Activated CD4-positive, alpha-beta T cell treated with anti-CD3 and anti-CD28 coated beads, Interleukin-2, amount 50 U/mL, for 1 hour (primary cell): Measurements from ENCODE around the gene CPNE2.
A peak's percentile ranks its signal among the peaks of the same experiment; 100 is the strongest.
"Not testable (repeated sequence)": the region's sequence is repeated elsewhere in the genome, so short reads cannot be mapped to it uniquely, and the experiment has no call there.

ENCODE experiments used
- DNase-seq: peaks from one replicate; pipeline ENCODE4 v3.0.0-alpha.2; 2020

The CPNE2 gene

DNA sequence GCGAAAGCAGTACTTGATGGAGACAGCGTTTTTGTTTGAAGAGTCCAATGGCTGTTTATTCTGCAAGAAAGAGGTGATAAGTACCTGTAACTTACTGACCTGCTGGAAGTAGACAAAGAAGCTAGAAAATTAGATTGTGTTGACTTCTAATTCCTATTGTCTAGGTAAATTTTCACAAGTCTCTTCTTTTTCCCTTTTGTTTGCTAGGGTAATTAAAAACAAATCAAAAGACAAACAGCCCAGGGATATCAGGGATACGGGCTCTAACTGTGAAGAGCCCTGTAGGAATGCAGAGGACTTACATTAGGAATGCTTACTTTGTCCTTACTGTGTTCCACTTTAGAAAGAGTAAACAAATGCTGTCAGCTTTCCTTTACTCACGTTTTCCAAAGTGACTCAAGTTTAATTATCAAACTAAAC, 86.4 kb downstream of the CPNE2 start:
- DNase-seq: no peak

DNA sequence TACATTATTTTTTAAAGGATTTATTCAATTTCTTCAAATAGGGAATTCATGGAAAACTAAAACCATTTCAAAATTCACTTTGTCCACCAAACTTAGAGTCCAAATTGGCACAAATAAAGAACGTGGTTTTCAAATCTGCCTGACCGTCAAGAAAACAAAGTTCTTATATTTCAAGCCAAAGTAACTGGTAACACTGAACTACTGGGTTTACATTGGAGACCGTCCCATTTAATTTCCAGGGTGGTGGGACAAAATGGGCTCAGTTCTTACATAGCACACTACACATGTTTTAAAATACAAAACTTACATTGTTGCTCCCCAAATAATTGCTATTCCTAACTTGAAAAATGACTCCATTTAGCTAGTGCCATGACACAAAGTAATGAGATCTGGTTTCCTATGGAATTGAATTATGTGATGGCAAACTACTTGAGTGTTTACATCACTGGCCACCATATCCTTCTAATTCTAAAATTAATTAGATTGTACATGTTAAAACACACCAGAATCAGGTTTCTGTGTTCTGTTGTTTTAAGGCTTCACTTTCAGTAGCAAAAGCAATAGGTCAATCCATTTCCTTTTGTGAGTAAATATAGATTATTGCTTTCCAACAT, 86.9 kb downstream of the CPNE2 start:
- DNase-seq: no peak

DNA sequence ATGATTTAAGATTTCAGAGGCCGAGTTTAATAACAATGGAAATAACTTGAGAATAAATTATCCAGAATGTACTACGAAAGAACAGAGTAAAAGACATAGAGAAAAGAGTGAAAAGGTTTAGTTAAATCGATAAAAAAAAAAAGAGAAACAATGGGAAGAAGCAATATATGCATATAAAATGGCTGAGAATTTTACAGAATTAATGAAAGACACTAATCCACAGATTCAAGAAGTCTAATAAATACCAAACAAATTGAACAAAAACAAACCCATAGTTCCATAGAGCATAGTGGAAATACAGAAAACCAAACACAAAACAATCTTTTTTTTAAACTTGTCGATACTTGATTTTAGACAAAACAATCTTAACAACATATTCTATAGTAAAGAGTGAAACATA, 91.7 kb downstream of the CPNE2 start:
- DNase-seq: no peak

DNA sequence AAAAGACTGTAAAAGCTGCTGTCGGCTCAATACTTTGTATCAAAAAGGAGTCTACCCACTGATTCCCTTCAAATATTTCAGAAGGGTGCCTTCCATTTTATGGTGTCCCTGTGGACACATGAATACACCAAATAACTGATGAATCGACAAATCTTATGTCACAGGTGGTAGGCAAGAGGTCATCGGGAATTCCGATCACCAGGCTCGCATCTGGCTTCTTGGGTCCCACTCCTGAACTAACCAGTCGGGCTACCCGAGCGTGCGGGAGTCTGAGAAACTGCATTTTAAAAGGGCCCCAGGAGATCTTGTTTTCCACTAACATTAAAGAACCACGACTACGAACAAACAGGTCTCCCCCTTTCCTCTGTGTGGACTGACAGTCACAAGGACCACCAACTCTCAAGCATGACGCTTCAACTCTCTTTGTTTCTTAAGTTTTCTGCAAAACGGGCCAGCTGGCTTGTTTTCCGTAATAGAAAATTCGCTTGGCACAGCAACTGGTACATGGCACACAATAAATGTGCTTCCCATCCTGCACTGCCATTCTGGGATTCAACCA, 92.6 kb downstream of the CPNE2 start:
- peak; percentile 2 for DNase-seq

DNA sequence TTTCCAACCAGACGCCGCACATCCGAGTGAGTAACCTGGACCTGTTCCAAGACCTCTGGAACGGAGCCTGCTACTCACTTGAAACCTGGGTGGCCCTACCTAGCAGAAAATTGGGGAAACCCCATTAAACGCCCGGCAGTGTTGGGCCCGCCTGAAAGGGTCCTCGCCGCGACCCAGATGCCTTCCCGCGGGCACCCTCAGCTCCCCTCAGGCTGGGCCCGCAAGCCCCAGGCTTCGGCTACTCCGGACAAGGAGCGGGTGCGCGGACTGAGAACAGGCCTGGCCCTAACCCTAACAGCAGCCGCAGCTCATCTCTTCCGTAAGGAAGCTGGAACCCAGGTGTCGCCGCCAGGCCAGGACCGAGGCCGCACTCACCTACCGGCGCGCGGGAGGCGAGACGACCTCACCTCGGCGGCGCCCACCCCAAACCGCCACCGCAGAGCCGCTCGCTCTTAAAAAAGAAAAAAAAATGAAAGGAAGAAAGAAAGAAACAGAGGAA, 93.1 kb downstream of the CPNE2 start:
- no peak for DNase-seq

DNA sequence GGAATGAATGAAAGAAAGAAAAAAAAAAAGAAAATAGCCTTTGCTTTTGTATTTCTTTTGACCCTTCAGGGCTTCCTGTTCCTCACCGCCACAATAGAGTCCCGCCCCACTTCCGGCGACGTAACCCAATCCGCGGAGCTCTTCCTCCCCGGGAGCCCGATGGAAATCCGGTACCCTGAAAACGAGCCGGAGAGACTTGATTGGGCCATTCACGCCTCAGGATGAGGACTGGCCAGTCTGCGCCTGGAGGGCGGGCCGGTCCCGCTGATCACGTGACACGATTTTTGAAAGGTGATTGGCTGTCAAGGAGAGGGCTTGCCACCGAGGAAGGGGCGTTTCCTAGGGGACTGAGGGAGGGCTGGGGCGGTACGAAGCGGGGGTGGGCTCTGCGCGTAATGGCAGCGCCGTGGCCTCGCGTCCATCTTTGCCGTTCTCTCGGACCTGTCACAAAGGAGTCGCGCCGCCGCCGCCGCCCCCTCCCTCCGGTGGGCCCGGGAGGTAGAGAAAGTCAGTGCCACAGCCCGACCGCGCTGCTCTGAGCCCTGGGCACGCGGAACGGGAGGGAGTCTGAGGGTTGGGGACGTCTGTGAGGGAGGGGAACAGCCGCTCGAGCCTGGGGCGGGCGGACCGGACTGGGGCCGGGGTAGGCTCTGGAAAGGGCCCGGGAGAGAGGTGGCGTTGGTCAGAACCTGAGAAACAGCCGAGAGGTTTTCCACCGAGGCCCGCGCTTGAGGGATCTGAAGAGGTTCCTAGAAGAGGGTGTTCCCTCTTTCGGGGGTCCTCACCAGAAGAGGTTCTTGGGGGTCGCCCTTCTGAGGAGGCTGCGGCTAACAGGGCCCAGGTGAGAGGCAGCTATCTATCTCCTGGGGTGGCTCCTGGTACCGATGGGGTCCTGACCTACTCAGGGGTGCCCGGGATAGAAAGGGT, 93.8 kb downstream of the CPNE2 start, which contains the start of the genes PSME3IP1 and RSPRY1:
PSME3IP1 (minus strand) TSS at position 95 of the 927 bp plus-strand sequence. CDS start 12,185 bp downstream, outside the sequence.
RSPRY1 (plus strand) TSS at position 385 of the 927 bp plus-strand sequence. CDS start 18,330 bp downstream, outside the sequence.
- DNase-seq: peak; percentile 96

DNA sequence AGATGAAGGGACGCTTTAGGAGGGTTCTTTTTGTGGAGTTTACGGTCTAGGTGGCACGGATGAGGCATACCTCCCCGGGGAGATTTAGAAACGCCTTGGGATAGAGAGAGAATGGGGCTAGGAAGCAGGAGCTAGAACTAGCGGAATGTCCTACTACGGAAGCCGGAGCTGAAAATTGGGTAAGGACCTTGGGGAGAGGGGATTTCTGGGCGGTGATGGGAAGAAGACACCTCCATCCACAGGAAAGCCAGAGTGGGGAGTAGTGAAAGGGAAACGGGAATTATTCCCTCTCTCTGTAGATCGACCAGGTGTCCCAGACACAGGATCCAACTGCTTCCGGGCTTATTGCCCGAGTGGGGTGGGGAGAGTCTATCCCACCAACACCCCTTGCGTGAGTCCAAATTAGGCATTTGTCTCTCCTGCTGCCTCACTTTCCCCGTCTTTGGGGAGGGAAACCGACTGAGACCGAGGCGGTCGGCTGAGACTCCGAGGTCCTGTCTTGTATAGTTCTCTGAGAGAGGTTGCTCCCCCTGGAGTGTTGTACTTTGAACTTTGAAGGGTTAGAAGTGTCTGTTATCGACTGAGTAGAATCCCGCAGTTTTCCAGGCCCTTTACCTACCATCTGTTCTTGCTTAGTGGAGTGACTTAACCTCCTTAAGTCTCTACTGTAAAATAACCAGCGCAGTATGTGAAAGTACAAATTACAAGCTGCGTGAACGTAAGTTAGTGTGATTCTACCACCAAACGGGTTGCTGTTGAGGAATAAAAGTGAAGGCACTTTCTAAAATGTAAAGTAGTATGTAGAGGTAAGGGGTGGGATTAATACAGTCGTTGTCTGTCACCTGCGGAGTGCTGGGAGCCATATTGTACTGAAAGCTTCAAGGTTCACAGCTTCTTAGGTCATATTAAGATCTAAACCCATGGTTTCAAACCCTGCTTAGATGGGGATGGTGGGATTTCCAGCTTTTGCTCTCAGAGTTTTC, 94.8 kb downstream of the CPNE2 start:
- DNase-seq: peak; percentile 8

DNA sequence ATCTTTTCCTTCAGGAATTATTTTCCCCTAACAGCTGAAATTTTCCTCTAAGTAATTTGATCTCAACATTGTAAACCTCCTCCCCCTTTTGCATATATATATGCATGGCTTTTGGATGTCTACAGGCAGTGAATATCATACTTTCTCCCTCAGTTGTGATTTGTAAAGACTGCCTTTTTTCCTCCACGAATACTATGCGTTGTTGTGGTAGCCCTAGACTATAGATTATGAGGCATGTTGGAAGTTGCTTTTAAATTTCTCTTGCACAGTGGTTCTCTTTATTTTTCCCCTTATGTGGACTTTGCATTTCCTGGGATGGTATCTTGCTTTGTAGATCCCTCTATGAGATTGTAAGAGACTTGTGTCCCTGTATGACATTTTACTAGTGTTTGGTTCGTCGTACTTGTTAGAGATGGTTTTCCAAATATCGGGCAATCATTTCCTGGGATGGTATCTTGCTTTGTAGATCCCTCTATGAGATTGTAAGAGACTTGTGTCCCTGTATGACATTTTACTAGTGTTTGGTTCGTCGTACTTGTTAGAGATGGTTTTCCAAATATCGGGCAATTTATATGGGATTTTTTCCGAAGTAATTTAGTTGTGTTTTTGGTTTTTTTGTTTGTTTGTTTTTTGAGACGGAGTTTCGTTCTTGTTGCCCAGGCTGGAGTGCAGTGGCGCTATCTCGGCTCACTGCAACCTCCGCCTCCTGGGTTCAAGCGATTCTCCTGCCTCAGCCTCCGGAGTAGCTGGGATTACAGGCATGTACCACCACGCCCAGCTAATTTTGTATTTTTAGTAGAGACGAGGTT, 95.7 kb downstream of the CPNE2 start:
- DNase-seq: not testable (repeated sequence)

DNA sequence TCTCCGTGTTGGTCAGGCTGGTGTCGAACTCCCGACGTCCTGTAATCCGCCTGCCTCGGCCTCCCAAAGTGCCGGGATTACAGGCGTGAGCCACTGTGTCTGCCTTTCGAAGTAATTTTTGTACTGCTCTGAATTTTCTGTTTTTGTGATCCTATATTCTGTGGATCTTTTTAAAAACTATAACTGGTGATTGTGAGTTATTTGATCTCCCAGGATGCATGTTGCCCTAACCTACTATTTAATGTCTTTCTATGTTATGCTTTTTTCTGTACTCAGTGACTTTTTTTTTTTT, 96.3 kb downstream of the CPNE2 start:
- DNase-seq: no peak

DNA sequence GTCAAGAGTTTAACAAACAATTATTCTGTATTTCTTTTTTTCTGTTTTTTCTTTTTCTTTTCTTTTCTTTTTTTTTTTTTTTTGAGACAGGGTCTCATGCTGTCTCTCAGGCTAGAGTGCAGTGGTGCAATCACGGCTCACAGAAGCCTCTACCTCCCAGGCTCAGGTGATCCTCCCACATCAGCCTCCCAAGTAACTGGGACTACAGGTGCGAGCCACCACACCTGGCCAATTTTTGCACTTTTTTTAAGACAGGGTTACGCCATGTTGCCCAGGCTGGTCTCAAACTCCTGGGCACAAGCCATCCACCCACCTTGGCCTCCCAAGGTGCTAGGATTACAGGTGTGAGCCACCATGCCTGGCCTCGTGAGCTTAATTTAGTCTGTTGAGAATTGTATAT, 97.1 kb downstream of the CPNE2 start:
- not testable (repeated sequence) for DNase-seq

DNA sequence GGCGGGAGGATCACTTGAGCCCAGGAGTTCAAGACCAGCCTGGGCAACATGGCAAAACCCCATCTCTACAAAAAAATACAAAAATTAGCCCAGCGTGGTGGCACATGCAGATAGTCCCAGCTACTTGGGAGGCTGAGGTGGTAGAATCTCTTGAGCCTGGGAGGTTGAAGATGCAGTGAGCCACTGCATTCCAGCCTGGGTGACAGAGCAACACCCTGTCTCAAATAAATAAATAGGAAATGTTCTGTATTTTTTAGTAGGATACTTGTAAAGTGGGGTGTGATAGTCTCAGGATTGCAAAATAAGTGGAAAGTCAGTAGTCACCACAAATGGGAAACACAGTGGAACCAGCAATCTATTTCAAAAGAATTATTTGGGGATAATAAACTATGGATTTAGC, 97.8 kb downstream of the CPNE2 start:
- no peak for DNase-seq

DNA sequence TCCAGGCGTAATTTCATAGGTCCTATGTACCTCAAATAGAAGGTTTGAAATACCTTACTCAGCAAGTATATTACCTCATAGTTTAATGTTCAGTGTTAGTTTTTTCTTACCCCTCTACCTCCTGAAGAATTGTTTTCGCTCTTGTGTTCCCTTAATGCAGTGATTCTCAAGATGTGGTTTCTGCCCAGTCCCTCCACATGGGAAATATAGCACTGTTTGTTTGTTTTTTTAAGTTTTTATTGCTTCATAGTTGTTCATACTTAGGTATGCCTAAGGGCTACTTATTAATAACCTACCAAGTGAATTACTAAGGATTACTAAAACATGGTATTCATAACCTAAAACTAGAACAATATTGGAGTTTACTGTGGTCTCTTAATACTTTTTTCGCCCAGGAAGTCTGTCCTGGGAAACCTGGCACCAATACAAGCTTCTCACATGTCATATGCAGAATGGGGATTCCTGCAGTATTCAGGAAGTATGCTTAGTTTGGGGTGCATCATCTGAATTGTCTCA, 98.7 kb downstream of the CPNE2 start:
- DNase-seq: no peak

DNA sequence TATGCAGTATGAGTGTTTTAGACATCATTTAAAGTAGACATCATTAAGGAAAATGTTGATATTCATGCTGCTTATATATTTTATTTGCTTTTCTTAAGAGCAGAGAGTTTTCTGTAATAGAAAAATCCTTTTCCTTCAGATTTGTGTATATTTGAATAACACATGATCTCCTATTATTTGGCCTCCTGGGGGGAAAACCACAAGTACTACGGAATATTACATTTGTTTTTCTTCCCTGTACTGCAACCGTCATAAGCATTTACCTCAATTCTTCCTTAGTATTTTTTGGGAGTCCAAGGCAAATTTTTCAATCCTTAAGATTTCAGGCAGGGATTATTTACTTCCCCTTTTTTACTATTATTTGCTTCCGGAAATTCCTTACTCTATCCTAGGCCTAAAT, 99.8 kb downstream of the CPNE2 start:
- no peak for DNase-seq

DNA sequence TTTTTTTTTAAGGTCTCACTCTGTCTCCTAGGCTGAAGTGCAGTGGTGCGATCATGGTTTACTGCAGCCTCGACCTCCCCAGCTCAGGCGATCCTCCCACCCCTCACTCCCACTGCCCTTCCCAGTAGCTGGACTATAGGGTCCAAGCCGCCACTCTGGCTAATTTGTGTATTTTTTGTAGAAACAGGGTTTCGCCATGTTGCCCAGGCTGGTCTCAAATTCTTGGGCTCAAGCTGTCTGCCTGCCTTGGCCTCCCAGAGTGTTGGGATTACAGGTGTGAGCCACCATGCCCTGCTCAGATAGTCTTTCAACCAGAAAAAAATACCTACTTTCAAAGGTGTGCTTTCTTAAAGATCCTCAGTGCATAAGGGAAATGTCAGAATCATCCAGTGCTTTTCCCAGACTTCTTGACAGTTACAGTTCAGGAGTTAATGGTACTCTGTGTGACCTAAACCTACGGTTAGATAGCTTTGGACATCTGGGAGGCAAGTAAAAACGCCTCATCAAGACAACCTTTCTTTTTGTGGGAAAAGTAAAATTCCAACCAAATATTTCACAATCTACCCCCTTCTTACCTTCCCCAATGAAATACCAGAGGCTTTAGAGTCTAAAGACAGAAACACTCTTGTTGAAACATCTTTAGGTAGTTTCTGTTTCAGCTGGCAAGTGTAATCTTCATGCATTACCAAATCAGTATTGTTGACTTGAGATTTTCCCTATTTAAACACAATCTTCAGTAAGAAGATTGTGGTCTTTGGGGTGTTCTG, 100.5 kb downstream of the CPNE2 start:
- no peak for DNase-seq

DNA sequence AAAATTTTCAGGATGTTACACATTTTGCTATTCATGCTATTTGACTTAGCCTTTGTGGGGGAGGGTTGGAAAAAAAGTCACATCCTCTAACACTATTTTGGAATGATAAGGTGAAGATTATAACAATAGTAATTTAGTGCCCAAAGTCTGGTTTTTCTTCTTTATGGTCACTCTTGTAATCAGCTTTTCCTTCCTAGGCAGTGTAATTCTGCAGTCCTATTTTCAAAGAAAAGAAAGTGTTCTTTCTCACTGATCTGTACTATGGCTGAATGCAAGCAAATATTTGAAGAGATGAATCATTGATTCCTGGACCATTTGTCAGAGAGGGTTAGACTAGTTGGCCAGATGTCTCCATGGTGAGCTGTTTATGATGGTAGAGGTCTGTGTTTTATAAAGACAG, 102.1 kb downstream of the CPNE2 start:
- DNase-seq: no peak

DNA sequence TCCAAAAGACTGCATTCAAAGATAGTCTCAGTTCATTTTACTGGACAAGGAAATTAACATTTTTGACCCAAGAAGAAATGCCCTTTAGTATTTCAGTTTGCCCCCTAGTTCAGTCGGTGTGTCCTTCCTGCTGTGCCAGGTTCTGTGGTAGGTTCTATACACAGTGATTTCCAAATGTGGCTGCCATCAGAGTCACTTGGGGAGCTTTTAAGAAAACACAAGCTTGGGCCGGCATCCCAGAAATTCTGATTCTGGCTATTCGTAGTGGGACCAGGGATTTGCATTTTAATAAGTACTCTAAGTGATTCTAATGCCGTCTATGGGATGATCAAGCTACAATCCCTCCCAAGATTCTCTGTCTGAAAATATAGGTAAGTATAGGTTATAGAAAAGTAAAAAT, 103.9 kb downstream of the CPNE2 start:
- no peak for DNase-seq

DNA sequence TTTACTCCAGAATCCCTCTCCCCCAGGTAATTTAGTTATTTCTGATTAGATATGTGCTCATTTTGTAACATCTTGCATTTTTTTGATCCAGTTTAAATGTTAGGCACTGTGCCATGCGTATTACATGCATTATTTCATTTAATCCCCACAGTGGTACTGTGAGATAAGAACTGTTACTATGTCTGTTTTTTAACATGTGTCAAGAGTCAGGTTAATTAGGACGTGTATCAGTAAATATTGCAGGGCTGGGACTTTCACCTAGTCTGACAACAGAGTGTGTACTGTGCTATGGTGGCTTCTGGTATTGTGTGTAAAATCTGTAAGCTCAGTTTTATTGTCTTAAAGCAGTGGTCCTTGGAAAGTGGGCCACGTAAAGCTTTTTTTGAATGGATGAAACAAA, 104.4 kb downstream of the CPNE2 start:
- no peak for DNase-seq
